ENCODE results near the gene RPGR. TPM values are rescaled to one million over a fixed set of nuclear protein-coding genes. Genes with fewer than 3 reads are reported as not detected.

RPGR gene
- polyA plus RNA-seq, 1 donor (not counting 4 experiments of a cell fraction or from before 2014, with no cell fraction given) = 2.4 TPM

DNA sequence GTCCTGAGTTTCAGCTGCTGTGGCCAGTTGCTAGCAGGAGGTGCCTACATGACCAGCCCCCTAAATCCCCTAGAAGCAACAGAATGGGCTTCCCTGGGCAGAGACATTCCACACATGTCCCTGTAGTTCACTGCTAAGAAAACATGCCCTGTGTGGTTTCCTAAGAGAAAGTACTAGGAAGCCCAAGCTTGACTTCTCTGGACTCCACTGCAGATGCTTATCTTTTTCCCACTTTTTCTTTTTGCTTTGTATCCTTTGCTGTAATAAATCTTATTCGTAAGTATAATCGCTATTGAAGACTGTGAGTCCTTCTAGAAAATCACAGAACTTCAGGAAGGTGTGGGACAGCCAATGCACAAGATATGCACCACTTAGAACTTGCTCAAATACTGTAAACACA, 15.6 kb downstream of the RPGR start:
- Histone ChIP-seq H3K4me2 (ENCODE audit: control insufficient read depth, extremely low read depth, insufficient read depth, low read depth, low read length) (no peak overlapping the region), H3K4me1 (ENCODE audit: control insufficient read depth, extremely low read depth, insufficient read depth, low read length) (peaks cover 18% of the 10 kb centered on the region), H4K20me1 (ENCODE audit: control insufficient read depth, extremely low read depth, insufficient read depth, low read length) (no peaks in the 10 kb centered on the region), H3K9me3 (ENCODE audit: control insufficient read depth, low read depth, low read length) (no peaks in the 10 kb centered on the region), H3K36me3 (ENCODE audit: control insufficient read depth in 2 of 2, extremely low read depth in 1 of 2, insufficient read depth in 2 of 2, low read length in 2 of 2) (no peaks in the 10 kb centered on the region), H3K9me1 (ENCODE audit: control insufficient read depth, extremely low read depth, insufficient read depth, low read length) (no peaks in the 10 kb centered on the region), H3K79me2 (ENCODE audit: control insufficient read depth, insufficient read depth, low read length) (no peaks in the 10 kb centered on the region), H3K4me3 (ENCODE audit: control insufficient read depth in 2 of 3, extremely low read depth in 1 of 3, insufficient read depth in 2 of 3, low read depth in 1 of 3, low read length in 3 of 3) (no peak overlapping the region), H3K9ac (ENCODE audit: control insufficient read depth, extremely low read depth, insufficient read depth, low read length) (no peak overlapping the region), H3K27me3 (ENCODE audit: control insufficient read depth, extremely low read depth, insufficient read depth, low read length) (no peaks in the 10 kb centered on the region), H2AFZ (ENCODE audit: control insufficient read depth, low read length) (no peak overlapping the region), H3K27ac (ENCODE audit: control insufficient read depth, insufficient read depth, low read length) (peak overlapping the region; percentile 2)
- no peak for FAIRE-seq
- TF ChIP-seq EZH2 (IDR thresholded peaks at IDR 0.05; ENCODE audit: low read length) = no peak
- TF ChIP-seq, protein P1, sequence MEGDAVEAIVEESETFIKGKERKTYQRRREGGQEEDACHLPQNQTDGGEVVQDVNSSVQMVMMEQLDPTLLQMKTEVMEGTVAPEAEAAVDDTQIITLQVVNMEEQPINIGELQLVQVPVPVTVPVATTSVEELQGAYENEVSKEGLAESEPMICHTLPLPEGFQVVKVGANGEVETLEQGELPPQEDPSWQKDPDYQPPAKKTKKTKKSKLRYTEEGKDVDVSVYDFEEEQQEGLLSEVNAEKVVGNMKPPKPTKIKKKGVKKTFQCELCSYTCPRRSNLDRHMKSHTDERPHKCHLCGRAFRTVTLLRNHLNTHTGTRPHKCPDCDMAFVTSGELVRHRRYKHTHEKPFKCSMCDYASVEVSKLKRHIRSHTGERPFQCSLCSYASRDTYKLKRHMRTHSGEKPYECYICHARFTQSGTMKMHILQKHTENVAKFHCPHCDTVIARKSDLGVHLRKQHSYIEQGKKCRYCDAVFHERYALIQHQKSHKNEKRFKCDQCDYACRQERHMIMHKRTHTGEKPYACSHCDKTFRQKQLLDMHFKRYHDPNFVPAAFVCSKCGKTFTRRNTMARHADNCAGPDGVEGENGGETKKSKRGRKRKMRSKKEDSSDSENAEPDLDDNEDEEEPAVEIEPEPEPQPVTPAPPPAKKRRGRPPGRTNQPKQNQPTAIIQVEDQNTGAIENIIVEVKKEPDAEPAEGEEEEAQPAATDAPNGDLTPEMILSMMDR (optimal IDR thresholded peaks at IDR 0.05 in 1 of 3, IDR thresholded peaks at IDR 0.05 in 1 of 3, conservative IDR thresholded peaks at IDR 0.05 in 1 of 3; ENCODE audit: extremely low read depth in 1 of 3, insufficient read depth in 2 of 3, low read length in 3 of 3) = no peak
- dilution Hi-C loops (cut with MboI; ENCODE audit: extremely low pct_ligation_motif_present, low sequenced_read_pairs) = no loop called here
- DNase-seq (ENCODE audit: low read depth, low spot score) = no peak

DNA sequence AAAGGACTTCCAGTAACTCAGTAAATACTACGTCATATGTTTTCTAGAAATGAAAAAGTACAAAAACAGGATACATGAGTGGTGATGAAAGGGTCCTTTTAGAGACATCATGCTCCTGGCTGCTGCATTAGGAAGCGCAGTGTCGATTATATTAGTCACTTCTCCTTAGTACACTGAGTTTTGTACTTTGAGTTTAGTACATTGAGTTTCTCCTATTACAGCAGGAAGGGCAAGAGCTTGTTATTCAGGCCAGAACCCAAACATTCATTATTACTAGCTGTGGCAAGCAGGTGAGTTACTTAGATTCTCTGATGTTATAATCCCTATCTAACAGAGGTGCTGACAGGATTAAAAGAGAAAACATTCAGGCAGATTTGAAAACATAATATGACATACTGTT, 21.3 kb downstream of the RPGR start:
- dilution Hi-C loops (cut with MboI; ENCODE audit: extremely low pct_ligation_motif_present, low sequenced_read_pairs) = no loop called here
- Histone ChIP-seq H3K27me3 (ENCODE audit: control insufficient read depth, extremely low read depth, insufficient read depth, low read length) (no peaks in the 10 kb centered on the region), H4K20me1 (ENCODE audit: control insufficient read depth, extremely low read depth, insufficient read depth, low read length) (no peaks in the 10 kb centered on the region), H3K27ac (ENCODE audit: control insufficient read depth, insufficient read depth, low read length) (no peak overlapping the region), H2AFZ (ENCODE audit: control insufficient read depth, low read length) (no peak overlapping the region), H3K9ac (ENCODE audit: control insufficient read depth, extremely low read depth, insufficient read depth, low read length) (no peak overlapping the region), H3K4me2 (ENCODE audit: control insufficient read depth, extremely low read depth, insufficient read depth, low read depth, low read length) (no peak overlapping the region), H3K79me2 (ENCODE audit: control insufficient read depth, insufficient read depth, low read length) (no peaks in the 10 kb centered on the region), H3K4me3 (ENCODE audit: control insufficient read depth in 2 of 3, extremely low read depth in 1 of 3, insufficient read depth in 2 of 3, low read depth in 1 of 3, low read length in 3 of 3) (no peak overlapping the region), H3K9me1 (ENCODE audit: control insufficient read depth, extremely low read depth, insufficient read depth, low read length) (no peaks in the 10 kb centered on the region), H3K9me3 (ENCODE audit: control insufficient read depth, low read depth, low read length) (no peaks in the 10 kb centered on the region), H3K36me3 (ENCODE audit: control insufficient read depth in 2 of 2, extremely low read depth in 1 of 2, insufficient read depth in 2 of 2, low read length in 2 of 2) (no peaks in the 10 kb centered on the region), H3K4me1 (ENCODE audit: control insufficient read depth, extremely low read depth, insufficient read depth, low read length) (no peaks in the 10 kb centered on the region)
- FAIRE-seq = no peak
- no peak for DNase-seq (ENCODE audit: low read depth, low spot score)
- no peak for TF ChIP-seq EZH2 (IDR thresholded peaks at IDR 0.05; ENCODE audit: low read length)
- TF ChIP-seq, protein P1 (optimal IDR thresholded peaks at IDR 0.05 in 1 of 3, IDR thresholded peaks at IDR 0.05 in 1 of 3, conservative IDR thresholded peaks at IDR 0.05 in 1 of 3; ENCODE audit: extremely low read depth in 1 of 3, insufficient read depth in 2 of 3, low read length in 3 of 3) = no peak

All from keratinocyte (primary cell).